Measurements from ENCODE around the gene FAM210B.

DNA sequence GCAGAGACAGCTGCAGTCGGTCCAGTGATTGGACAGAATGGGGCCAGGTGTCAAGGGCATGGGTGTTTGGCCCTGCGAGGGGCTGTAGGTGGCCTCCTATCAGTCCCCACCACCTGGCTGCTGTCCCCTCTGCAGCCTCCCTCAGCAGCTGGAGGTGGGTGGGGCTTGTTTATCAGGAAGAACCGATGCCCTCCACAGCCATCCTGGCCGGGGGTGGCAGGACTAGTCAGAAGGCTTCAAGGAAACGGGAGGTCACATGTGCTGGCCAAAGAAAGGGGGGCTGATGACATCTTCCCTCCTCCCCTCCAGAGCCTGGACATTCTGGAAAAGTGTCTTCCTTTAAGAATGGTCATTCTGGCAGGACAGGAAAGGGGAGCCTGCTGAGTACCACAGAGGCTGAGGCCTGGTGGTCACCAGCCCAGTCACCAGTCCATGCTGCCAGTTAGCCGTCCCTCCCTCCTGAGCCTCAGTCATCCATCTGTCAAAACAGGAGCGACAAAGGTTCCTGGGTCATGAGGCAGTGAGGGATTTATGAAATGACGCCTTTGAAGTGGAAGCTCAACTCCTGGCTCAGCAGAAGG lies 4.1 kb downstream of the FAM210B start:
- TF ChIP-seq, protein P1, sequence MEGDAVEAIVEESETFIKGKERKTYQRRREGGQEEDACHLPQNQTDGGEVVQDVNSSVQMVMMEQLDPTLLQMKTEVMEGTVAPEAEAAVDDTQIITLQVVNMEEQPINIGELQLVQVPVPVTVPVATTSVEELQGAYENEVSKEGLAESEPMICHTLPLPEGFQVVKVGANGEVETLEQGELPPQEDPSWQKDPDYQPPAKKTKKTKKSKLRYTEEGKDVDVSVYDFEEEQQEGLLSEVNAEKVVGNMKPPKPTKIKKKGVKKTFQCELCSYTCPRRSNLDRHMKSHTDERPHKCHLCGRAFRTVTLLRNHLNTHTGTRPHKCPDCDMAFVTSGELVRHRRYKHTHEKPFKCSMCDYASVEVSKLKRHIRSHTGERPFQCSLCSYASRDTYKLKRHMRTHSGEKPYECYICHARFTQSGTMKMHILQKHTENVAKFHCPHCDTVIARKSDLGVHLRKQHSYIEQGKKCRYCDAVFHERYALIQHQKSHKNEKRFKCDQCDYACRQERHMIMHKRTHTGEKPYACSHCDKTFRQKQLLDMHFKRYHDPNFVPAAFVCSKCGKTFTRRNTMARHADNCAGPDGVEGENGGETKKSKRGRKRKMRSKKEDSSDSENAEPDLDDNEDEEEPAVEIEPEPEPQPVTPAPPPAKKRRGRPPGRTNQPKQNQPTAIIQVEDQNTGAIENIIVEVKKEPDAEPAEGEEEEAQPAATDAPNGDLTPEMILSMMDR (IDR thresholded peaks at IDR 0.05), result no peak
- TF ChIP-seq, protein P2, sequence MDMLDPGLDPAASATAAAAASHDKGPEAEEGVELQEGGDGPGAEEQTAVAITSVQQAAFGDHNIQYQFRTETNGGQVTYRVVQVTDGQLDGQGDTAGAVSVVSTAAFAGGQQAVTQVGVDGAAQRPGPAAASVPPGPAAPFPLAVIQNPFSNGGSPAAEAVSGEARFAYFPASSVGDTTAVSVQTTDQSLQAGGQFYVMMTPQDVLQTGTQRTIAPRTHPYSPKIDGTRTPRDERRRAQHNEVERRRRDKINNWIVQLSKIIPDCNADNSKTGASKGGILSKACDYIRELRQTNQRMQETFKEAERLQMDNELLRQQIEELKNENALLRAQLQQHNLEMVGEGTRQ (CRISPR knock-in tag; IDR thresholded peaks at IDR 0.05), result no peak
- TF ChIP-seq, protein P3, sequence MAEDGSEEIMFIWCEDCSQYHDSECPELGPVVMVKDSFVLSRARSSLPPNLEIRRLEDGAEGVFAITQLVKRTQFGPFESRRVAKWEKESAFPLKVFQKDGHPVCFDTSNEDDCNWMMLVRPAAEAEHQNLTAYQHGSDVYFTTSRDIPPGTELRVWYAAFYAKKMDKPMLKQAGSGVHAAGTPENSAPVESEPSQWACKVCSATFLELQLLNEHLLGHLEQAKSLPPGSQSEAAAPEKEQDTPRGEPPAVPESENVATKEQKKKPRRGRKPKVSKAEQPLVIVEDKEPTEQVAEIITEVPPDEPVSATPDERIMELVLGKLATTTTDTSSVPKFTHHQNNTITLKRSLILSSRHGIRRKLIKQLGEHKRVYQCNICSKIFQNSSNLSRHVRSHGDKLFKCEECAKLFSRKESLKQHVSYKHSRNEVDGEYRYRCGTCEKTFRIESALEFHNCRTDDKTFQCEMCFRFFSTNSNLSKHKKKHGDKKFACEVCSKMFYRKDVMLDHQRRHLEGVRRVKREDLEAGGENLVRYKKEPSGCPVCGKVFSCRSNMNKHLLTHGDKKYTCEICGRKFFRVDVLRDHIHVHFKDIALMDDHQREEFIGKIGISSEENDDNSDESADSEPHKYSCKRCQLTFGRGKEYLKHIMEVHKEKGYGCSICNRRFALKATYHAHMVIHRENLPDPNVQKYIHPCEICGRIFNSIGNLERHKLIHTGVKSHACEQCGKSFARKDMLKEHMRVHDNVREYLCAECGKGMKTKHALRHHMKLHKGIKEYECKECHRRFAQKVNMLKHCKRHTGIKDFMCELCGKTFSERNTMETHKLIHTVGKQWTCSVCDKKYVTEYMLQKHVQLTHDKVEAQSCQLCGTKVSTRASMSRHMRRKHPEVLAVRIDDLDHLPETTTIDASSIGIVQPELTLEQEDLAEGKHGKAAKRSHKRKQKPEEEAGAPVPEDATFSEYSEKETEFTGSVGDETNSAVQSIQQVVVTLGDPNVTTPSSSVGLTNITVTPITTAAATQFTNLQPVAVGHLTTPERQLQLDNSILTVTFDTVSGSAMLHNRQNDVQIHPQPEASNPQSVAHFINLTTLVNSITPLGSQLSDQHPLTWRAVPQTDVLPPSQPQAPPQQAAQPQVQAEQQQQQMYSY (CRISPR knock-in tag; IDR thresholded peaks at IDR 0.05), result no peak
- TF ChIP-seq, protein P4, sequence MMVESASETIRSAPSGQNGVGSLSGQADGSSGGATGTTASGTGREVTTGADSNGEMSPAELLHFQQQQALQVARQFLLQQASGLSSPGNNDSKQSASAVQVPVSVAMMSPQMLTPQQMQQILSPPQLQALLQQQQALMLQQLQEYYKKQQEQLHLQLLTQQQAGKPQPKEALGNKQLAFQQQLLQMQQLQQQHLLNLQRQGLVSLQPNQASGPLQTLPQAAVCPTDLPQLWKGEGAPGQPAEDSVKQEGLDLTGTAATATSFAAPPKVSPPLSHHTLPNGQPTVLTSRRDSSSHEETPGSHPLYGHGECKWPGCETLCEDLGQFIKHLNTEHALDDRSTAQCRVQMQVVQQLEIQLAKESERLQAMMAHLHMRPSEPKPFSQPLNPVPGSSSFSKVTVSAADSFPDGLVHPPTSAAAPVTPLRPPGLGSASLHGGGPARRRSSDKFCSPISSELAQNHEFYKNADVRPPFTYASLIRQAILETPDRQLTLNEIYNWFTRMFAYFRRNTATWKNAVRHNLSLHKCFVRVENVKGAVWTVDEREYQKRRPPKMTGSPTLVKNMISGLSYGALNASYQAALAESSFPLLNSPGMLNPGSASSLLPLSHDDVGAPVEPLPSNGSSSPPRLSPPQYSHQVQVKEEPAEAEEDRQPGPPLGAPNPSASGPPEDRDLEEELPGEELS (CRISPR knock-in tag; IDR thresholded peaks at IDR 0.05), result no peak
